Calu3 (cell line): ENCODE measurements around the gene SHC2. TPM values are rescaled to one million over a fixed set of nuclear protein-coding genes. Genes with fewer than 3 reads are reported as not detected.
"Not testable (repeated sequence)": the region's sequence is repeated elsewhere in the genome, so short reads cannot be mapped to it uniquely, and the experiment has no call there.

Experiments used
- BruUV-seq: library from RNA; stranded (reverse); fragments of 400-500 nt; replicated peaks from 2 replicates; lab custom pipeline; 2021; lab: Mats Ljungman, UMichigan
- CTCF ChIA-PET: fragments of 300-600 bp; sonication (Branson Sonifier 250); formaldehyde crosslinking; loops from one replicate; lab custom pipeline; 2022; ENCODE audit warnings: antibody characterized with exemption; lab: Charles Lee
- DNase-seq: peaks from one replicate; pipeline ENCODE4 v3.0.0; 2022
- H3K27ac Mint-ChIP-seq: one replicate; pipeline ENCODE4 v1.8.0; 2022; ENCODE audit warnings: mixed read lengths; ENCODE audit not compliant: unreplicated experiment
- H3K27me3 Mint-ChIP-seq: one replicate; pipeline ENCODE4 v1.8.0; 2022; ENCODE audit warnings: mixed read lengths; ENCODE audit not compliant: unreplicated experiment
- H3K36me3 Mint-ChIP-seq: one replicate; pipeline ENCODE4 v1.8.0; 2022; ENCODE audit warnings: mild to moderate bottlenecking, moderate library complexity, mixed read lengths; ENCODE audit not compliant: insufficient read depth, unreplicated experiment
- H3K4me1 Mint-ChIP-seq: one replicate; pipeline ENCODE4 v1.8.0; 2022; ENCODE audit warnings: mild to moderate bottlenecking, low read depth, mixed read lengths; ENCODE audit not compliant: unreplicated experiment
- H3K4me3 Mint-ChIP-seq: one replicate; pipeline ENCODE4 v1.8.0; 2022; ENCODE audit warnings: mild to moderate bottlenecking, low read depth, moderate library complexity, mixed read lengths; ENCODE audit not compliant: unreplicated experiment
- H3K9me3 Mint-ChIP-seq: one replicate; pipeline ENCODE4 v1.8.0; 2022; ENCODE audit warnings: low read depth, mixed read lengths; ENCODE audit not compliant: unreplicated experiment
- CTCF ChIP-seq: fragments of 200-600 bp; IDR thresholded peaks from one replicate; pipeline ENCODE4 v1.8.0; 2022; ENCODE audit warnings: antibody characterized with exemption; ENCODE audit not compliant: unreplicated experiment
- intact Hi-C: fragments of 100-400 bp; cut with micrococcal nuclease; formaldehyde crosslinking; loops from one replicate; pipeline ENCODE4 v1.10.0; 2022; ENCODE audit not compliant: unreplicated experiment
- total RNA-seq: library from RNA; stranded (reverse); gene quantifications from 2 replicates; pipeline ENCODE4 v1.2.3, GENCODE V29; 2022

SHC2 gene
- total RNA-seq, 1 experiment from 2014 or later = 8.4 TPM

GRCh38 chr19:455031-455705 is 5.7 kb downstream of the SHC2 start:
- no peak for DNase-seq
- H3K4me1 Mint-ChIP-seq = no peaks in the 10 kb centered on the region
- no peaks in the 10 kb centered on the region for H3K27me3 Mint-ChIP-seq
- no peak for TF ChIP-seq CTCF
- H3K27ac Mint-ChIP-seq = no peak overlapping the region
- no peak overlapping the region for H3K4me3 Mint-ChIP-seq
- BruUV-seq = no TSS peak
- intact Hi-C loops = no loop called here
- CTCF ChIA-PET = no interaction called here
- peaks cover 11% of the 10 kb centered on the region for H3K36me3 Mint-ChIP-seq
- no peaks in the 10 kb centered on the region for H3K9me3 Mint-ChIP-seq

- intact Hi-C loops = no loop called here
- Mint-ChIP-seq H3K4me1 (no peaks in the 10 kb centered on the region), H3K9me3 (no peaks in the 10 kb centered on the region)
These were observed 7.2 kb downstream of the SHC2 start for GRCh38 chr19:453606-454005.

GRCh38 chr19:452829-453228 is 8.0 kb downstream of the SHC2 start:
- Mint-ChIP-seq H3K27ac (no peak overlapping the region), H3K4me3 (no peak overlapping the region), H3K4me1 (no peaks in the 10 kb centered on the region), H3K36me3 (peaks cover 4% of the 10 kb centered on the region), H3K27me3 (no peaks in the 10 kb centered on the region), H3K9me3 (no peaks in the 10 kb centered on the region)
- intact Hi-C loops = no loop called here
- DNase-seq = no peak
- CTCF ChIA-PET = no interaction called here
- BruUV-seq = no TSS peak
- no peak for TF ChIP-seq CTCF

More at GRCh38 chr19:453606-454005, 7.2 kb downstream of the SHC2 start:
- no TSS peak for BruUV-seq
- no peak for DNase-seq
- TF ChIP-seq CTCF = no peak
- Mint-ChIP-seq H3K4me3 (no peak overlapping the region), H3K27ac (no peak overlapping the region), H3K27me3 (no peaks in the 10 kb centered on the region), H3K36me3 (peaks cover 4% of the 10 kb centered on the region)
- CTCF ChIA-PET = no interaction called here

GRCh38 chr19:450912-451481 is 9.8 kb downstream of the SHC2 start:
- intact Hi-C loops, DNase-seq, H3K36me3 Mint-ChIP-seq, H3K4me1 Mint-ChIP-seq, H3K9me3 Mint-ChIP-seq, BruUV-seq, H3K27me3 Mint-ChIP-seq, H3K27ac Mint-ChIP-seq, H3K4me3 Mint-ChIP-seq, CTCF ChIA-PET: not testable (repeated sequence)

- Mint-ChIP-seq H3K27me3 (no peaks in the 10 kb centered on the region), H3K4me3 (no peak overlapping the region), H3K27ac (no peak overlapping the region), H3K4me1 (no peaks in the 10 kb centered on the region), H3K36me3 (no peaks in the 10 kb centered on the region), H3K9me3 (no peaks in the 10 kb centered on the region)
- DNase-seq = no peak
- no TSS peak for BruUV-seq
- CTCF ChIA-PET = no interaction called here
- intact Hi-C loops = no loop called here
- no peak for TF ChIP-seq CTCF
These were observed 10.9 kb downstream of the SHC2 start for GRCh38 chr19:449916-450315.
